GM23338 (cell line): ENCODE results near the gene MFSD6.
A peak's percentile ranks its signal among the peaks of the same experiment; 100 is the strongest.

Experiments used
- CREB1 ChIP-seq: fragments of 250-450 bp; sonication (Bioruptor Pico); IDR thresholded peaks from 2 replicates; pipeline ENCODE4 v1.5.0; 2020; ENCODE audit warnings: low read depth, mild to moderate bottlenecking, moderate library complexity
- ETS1 ChIP-seq: IDR thresholded peaks from 2 replicates; pipeline ENCODE4 v1.6.1; 2016; ENCODE audit warnings: antibody characterized with exemption
- EZH2 ChIP-seq: fragments of 200-600 bp; sonication (generic); IDR thresholded peaks from one replicate; pipeline ENCODE4 v1.8.0; 2017; ENCODE audit warnings: antibody characterized with exemption, mild to moderate bottlenecking, low read depth; ENCODE audit not compliant: unreplicated experiment
- EZH2phosphoT487 ChIP-seq: fragments of 200-600 bp; sonication (generic); IDR thresholded peaks from one replicate; pipeline ENCODE4 v1.8.1; 2018; ENCODE audit warnings: antibody characterized with exemption; ENCODE audit not compliant: unreplicated experiment
- JUNB ChIP-seq: IDR thresholded peaks from one replicate; pipeline ENCODE4 v1.6.1; 2016; ENCODE audit warnings: antibody characterized with exemption; ENCODE audit not compliant: unreplicated experiment
- POLR2AphosphoS5 ChIP-seq: IDR thresholded peaks from 2 replicates; pipeline ENCODE4 v1.6.1; 2016; ENCODE audit warnings: antibody characterized with exemption, low read depth
- REST ChIP-seq: IDR thresholded peaks from one replicate; pipeline ENCODE4 v1.6.1; 2018; ENCODE audit warnings: antibody characterized with exemption; ENCODE audit not compliant: unreplicated experiment
- STAT1 ChIP-seq: IDR thresholded peaks from one replicate; pipeline ENCODE4 v1.6.1; 2016; ENCODE audit warnings: antibody characterized with exemption; ENCODE audit not compliant: unreplicated experiment
- ZNF331 ChIP-seq: fragments of 250-450 bp; sonication (Bioruptor Pico); IDR thresholded peaks from 2 replicates; pipeline ENCODE4 v1.5.0; 2020; ENCODE audit warnings: low read depth, mild to moderate bottlenecking, moderate library complexity
- ZNF462 ChIP-seq: fragments of 250-450 bp; sonication (Bioruptor Pico); IDR thresholded peaks from 2 replicates; pipeline ENCODE4 v1.5.0; 2020; ENCODE audit warnings: mild to moderate bottlenecking, moderate library complexity
- TF ChIP-seq, protein P1 (sequence below), 2 experiments: fragments of 200-600 bp in 1 of 2; sonication (generic) in 1 of 2; conservative IDR thresholded peaks; 2 replicates each; pipeline versions ENCODE4 v1.5.1 to v1.6.1; 2016 to 2017; ENCODE audit warnings: antibody characterized with exemption in 2 of 2, low read depth in 2 of 2, mild to moderate bottlenecking in 2 of 2, moderate library complexity in 1 of 2

GRCh38 chr2:190408538-190409271, 550 bp downstream of the MFSD6 start:
- TF ChIP-seq, protein P1, sequence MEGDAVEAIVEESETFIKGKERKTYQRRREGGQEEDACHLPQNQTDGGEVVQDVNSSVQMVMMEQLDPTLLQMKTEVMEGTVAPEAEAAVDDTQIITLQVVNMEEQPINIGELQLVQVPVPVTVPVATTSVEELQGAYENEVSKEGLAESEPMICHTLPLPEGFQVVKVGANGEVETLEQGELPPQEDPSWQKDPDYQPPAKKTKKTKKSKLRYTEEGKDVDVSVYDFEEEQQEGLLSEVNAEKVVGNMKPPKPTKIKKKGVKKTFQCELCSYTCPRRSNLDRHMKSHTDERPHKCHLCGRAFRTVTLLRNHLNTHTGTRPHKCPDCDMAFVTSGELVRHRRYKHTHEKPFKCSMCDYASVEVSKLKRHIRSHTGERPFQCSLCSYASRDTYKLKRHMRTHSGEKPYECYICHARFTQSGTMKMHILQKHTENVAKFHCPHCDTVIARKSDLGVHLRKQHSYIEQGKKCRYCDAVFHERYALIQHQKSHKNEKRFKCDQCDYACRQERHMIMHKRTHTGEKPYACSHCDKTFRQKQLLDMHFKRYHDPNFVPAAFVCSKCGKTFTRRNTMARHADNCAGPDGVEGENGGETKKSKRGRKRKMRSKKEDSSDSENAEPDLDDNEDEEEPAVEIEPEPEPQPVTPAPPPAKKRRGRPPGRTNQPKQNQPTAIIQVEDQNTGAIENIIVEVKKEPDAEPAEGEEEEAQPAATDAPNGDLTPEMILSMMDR (conservative IDR thresholded peaks at IDR 0.05; ENCODE audit: low read depth in 2 of 2): no peak
- TF ChIP-seq REST: no peak
- TF ChIP-seq POLR2AphosphoS5: 0 out of 2 replicates have a peak, but pooled peaks have one; percentile 22
- TF ChIP-seq EZH2phosphoT487: no peak
- no peak for TF ChIP-seq STAT1
- TF ChIP-seq EZH2: peak; percentile 32
- TF ChIP-seq CREB1: 0 out of 2 replicates have a peak, but pooled peaks have one; percentile 2
- TF ChIP-seq ZNF331 (CRISPR knock-in tag): no peak
- no peak for TF ChIP-seq JUNB
- no peak for TF ChIP-seq ETS1
- no peak for TF ChIP-seq ZNF462 (CRISPR knock-in tag)
